Mucosa of rectum (tissue), 2 donors: Measurements from ENCODE around the gene SRPK2.
"Not testable (repeated sequence)": the region's sequence is repeated elsewhere in the genome, so short reads cannot be mapped to it uniquely, and the experiment has no call there.

Experiments
- H3K27ac ChIP-seq, 2 donors: one replicate each; pipeline ENCODE4 v1.7.0; 2013; ENCODE audit warnings: inconsistent platforms in 2 of 2, low read depth in 2 of 2, low read length in 2 of 2
- H3K27me3 ChIP-seq, 2 donors: one replicate each; pipeline ENCODE4 v1.7.0; 2013; ENCODE audit warnings: low read length in 2 of 2; ENCODE audit not compliant: control insufficient read depth in 2 of 2, insufficient read depth in 2 of 2
- H3K36me3 ChIP-seq, 2 donors: one replicate each; pipeline ENCODE4 v1.7.0; 2013; ENCODE audit warnings: low read length in 2 of 2; ENCODE audit not compliant: control insufficient read depth in 2 of 2, insufficient read depth in 2 of 2
- H3K4me1 ChIP-seq, 2 donors: one replicate each; pipeline ENCODE4 v1.7.0; 2013; ENCODE audit warnings: low read length in 2 of 2, mild to moderate bottlenecking in 1 of 2; ENCODE audit not compliant: control insufficient read depth in 2 of 2, insufficient read depth in 2 of 2
- H3K4me3 ChIP-seq, 2 donors: one replicate each; pipeline ENCODE4 v1.7.0; 2013; ENCODE audit warnings: low read length in 2 of 2
- H3K9ac ChIP-seq, 2 donors: one replicate each; pipeline ENCODE4 v1.7.0; 2013; ENCODE audit warnings: low read length in 2 of 2, low read depth in 1 of 2, mild to moderate bottlenecking in 1 of 2
- H3K9me3 ChIP-seq, 2 donors: one replicate each; pipeline ENCODE4 v1.7.0; 2013; ENCODE audit warnings: low read length in 2 of 2; ENCODE audit not compliant: control insufficient read depth in 2 of 2
- donor health status: healthy.
- donor health status: Normal muscosa, but diverticular disease.

The SRPK2 gene

GRCh38 chr7:105388356-105389087 is at the start of gene SRPK2:
Gene SRPK2, minus strand, starts transcription at chr7:105388921.
- Histone ChIP-seq H3K36me3 (no peaks in the 10 kb centered on the region), H3K9ac (peak within 1 kb of the TSS; percentile 60 to 78), H3K4me3 (peak within 1 kb of the TSS; percentile 76 to 81), H3K4me1 (peaks cover 3 to 5% of the 10 kb centered on the region in 2 donors), H3K27me3 (no peaks in the 10 kb centered on the region), H3K9me3 (no peaks in the 10 kb centered on the region), H3K27ac (peak within 1 kb of the TSS; percentile 21 to 56)

GRCh38 chr7:105438254-105438653 is 49.5 kb upstream of the SRPK2 start:
- H3K4me1 ChIP-seq, result peaks cover 0 to 3% of the 10 kb centered on the region in 2 donors
- no peak overlapping the region for H3K9ac ChIP-seq
- no peak overlapping the region for H3K27ac ChIP-seq
- no peaks in the 10 kb centered on the region for H3K27me3 ChIP-seq
- H3K36me3 ChIP-seq, result no peaks in the 10 kb centered on the region
- H3K9me3 ChIP-seq, result no peaks in the 10 kb centered on the region
- no peak overlapping the region for H3K4me3 ChIP-seq

- not testable (repeated sequence) for H3K27me3 ChIP-seq, H3K27ac ChIP-seq, H3K9ac ChIP-seq, H3K36me3 ChIP-seq, H3K9me3 ChIP-seq, H3K4me1 ChIP-seq, H3K4me3 ChIP-seq
Observed at GRCh38 chr7:105437356-105437755, 48.6 kb upstream of the SRPK2 start.

- H3K27me3 ChIP-seq, result no peaks in the 10 kb centered on the region
- no peaks in the 10 kb centered on the region for H3K36me3 ChIP-seq
- no peak overlapping the region for H3K27ac ChIP-seq
- H3K4me1 ChIP-seq, result peaks cover 0 to 3% of the 10 kb centered on the region in 2 donors
- H3K9ac ChIP-seq, result no peak overlapping the region
- no peaks in the 10 kb centered on the region for H3K9me3 ChIP-seq
- H3K4me3 ChIP-seq, result no peak overlapping the region
Observed at GRCh38 chr7:105429746-105430612, 41.3 kb upstream of the SRPK2 start.

GRCh38 chr7:105426606-105427146 is 38.0 kb upstream of the SRPK2 start:
- Histone ChIP-seq H3K27me3 (no peaks in the 10 kb centered on the region), H3K27ac (no peak overlapping the region), H3K36me3 (no peaks in the 10 kb centered on the region), H3K9ac (no peak overlapping the region), H3K4me3 (no peak overlapping the region), H3K4me1 (peaks cover 0 to 3% of the 10 kb centered on the region in 2 donors), H3K9me3 (no peaks in the 10 kb centered on the region)

- Histone ChIP-seq H3K4me1 (no peaks in the 10 kb centered on the region), H3K4me3 (no peak overlapping the region), H3K9me3 (no peaks in the 10 kb centered on the region), H3K36me3 (no peaks in the 10 kb centered on the region), H3K27me3 (no peaks in the 10 kb centered on the region), H3K9ac (no peak overlapping the region), H3K27ac (no peak overlapping the region)
Observed at GRCh38 chr7:105423987-105424386, 35.3 kb upstream of the SRPK2 start.

- Histone ChIP-seq H3K27me3 (no peaks in the 10 kb centered on the region), H3K27ac (no peak overlapping the region), H3K4me3 (no peak overlapping the region), H3K9me3 (no peaks in the 10 kb centered on the region), H3K4me1 (no peaks in the 10 kb centered on the region), H3K36me3 (no peaks in the 10 kb centered on the region), H3K9ac (no peak overlapping the region)
Observed at GRCh38 chr7:105413887-105414437, 25.2 kb upstream of the SRPK2 start.

- H3K9me3 ChIP-seq, H3K4me3 ChIP-seq: not testable (repeated sequence)
Observed at GRCh38 chr7:105410774-105411173, 22.1 kb upstream of the SRPK2 start.

GRCh38 chr7:105409775-105410174 is 21.1 kb upstream of the SRPK2 start:
- not testable (repeated sequence) for H3K4me3 ChIP-seq, H3K9me3 ChIP-seq, H3K9ac ChIP-seq, H3K36me3 ChIP-seq, H3K27ac ChIP-seq, H3K4me1 ChIP-seq, H3K27me3 ChIP-seq

More at GRCh38 chr7:105410774-105411173, 22.1 kb upstream of the SRPK2 start:
- H3K9ac ChIP-seq, H3K4me1 ChIP-seq, H3K36me3 ChIP-seq, H3K27ac ChIP-seq, H3K27me3 ChIP-seq: not testable (repeated sequence)
